T47D (cell line): Measurements from ENCODE around the gene SPEF1.

ENCODE experiments used
- DNase-seq, 2 experiments: peaks; one replicate each; pipeline versions ENCODE4 v3.0.0 to v3.0.0-alpha.2; 2011 to 2012; ENCODE audit warnings: low read depth in 1 of 2, low spot score in 1 of 2
- JUND ChIP-seq: IDR thresholded peaks from 2 replicates; pipeline ENCODE4 v1.6.1; 2012; ENCODE audit warnings: low read depth
- in situ Hi-C: cut with HindIII; loops from 2 replicates; pipeline ENCODE4 v1.10.0; 2016; ENCODE audit warnings: low sequenced_read_pairs, low pct_unique_long_range_greater_than_20kb

SPEF1 gene

DNA sequence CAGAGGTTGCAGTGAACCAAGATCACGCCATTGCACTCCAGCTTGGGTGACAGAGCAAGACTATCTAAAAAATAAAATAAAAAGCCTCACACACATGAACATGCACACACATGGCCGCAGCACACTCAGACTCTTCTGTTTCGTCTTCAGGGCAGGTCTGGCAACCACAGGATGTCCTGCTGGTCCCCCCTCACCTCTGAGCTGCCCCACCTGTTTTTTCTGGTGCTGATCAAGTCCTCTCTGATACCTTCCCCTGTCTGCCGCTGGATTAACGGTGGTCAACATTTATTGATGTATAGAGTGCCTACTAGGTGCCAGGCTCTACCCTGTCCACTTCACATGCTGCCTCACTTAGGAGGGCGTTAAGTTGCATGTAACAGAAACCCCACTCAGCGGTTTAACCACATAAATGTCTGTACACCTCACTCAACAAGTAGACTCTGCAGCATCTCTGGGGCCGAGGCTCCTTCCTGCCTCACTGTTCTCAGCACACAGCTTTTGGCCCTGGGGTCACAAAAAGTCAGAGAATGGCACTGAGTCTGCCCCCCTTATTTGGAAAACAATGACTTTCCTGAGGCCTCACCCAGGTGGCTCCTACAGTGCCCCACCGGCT, 34.6 kb upstream of the SPEF1 start:
- TF ChIP-seq JUND: no peak
- in situ Hi-C loops: no loop called here
- DNase-seq: no peak

DNA sequence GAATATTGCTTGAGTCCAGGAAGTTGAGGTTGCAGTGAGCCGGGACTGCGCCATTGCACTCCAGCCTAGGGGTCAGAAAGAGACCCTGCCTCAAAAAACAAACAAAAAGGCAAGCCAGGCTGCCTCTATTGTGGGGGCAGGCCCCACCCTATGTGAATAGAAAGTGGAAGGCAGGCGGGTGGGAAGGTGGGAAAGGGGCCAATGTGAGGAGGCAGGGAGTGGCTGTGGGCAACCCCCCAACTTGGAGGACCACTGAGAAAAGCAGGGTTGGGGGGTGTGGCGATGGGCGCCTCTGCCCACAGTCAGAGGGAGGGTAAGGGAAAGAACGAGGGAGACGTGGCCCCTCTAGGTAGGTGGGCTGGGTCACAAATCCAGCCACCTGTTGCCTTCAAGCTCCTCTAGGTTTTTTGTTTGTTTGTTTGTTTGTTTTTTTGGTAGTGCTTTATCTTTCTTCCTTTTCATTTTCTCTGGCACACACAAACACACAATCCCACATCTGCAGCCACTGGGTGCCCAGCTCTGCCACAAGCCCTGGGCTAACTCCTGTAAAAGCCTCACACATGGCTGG, 33.8 kb upstream of the SPEF1 start:
- TF ChIP-seq JUND: no peak

DNA sequence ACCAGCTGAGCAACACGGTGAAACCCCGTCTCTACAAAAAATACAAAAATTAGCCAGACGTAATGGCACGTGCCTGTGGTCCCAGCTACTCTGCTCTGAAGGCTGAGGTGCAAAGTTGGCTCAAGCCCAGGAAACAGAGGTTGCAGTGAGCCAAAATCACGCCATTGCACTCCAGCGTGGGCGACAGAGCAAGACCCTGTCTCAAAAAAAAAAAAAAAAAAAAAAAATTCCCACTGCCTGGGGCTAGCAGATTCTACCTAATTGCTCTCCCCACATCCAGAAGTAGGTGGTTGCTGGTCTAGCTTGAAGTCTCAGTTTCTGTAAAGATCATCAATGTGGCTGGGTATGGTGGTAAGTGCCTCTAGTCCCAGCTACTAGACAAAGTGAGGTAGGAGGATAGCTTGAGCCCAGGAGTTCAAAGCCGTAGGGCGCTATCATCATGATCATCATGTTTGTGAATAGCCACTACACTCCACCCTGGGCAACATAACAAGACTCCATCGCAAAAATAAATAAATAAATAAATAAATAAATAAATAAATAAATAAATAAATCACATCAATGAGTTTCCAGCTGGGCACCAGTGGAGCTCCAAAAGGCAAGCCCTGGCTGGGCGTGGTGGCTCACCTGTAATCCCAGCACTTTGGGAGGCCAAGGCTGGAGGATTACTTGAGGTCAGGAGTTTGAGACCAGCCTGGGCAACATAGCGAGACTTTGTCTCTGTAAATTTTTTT, 32.8 kb upstream of the SPEF1 start:
- no peak for TF ChIP-seq JUND
- in situ Hi-C loops: no loop called here

More for the DNA sequence above, 33.8 kb upstream of the SPEF1 start:
- in situ Hi-C loops: no loop called here
- no peak for DNase-seq

DNA sequence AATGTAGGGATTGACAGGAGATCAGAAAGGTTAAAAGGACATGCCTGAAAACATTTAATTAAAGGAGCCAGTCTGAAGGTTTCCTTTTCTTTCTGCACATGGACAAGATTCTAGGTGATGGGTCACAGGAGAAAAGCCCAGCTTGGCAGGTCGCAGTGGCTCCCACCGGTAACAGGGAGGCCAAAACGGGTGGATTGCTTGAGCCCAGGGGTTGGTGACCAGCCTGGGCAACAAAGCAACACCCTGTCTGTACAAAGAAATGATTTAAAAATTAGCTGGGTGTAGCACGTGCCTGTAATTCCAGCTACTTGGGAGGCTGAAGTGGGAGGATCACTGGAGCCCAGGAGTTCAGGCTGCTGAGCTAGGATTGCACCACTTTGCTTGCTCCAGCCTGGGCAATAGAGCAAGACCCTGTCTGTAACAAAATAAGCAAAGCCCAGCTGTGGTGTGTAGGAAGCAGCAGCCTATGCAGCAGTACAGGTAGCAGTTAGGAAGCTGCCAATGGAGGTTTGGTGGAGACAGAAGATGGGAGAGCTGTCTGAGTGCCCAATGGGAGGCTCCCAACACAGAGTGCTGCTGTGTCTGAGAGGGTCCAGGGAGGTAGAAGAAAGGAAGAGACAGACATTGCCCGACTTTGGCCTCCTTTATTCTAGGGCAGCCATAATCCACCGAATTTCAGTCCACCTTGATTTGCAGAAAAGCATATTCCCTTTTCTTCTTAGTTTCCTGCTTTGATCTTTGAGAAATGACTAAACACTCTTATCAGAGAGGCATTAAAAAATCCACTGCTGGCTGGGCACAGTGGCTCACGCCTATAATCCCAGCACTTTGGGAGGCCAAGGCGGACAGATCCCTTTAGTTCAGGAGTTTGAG, 32.0 kb upstream of the SPEF1 start:
- in situ Hi-C loops: no loop called here
- DNase-seq: no peak
- TF ChIP-seq JUND: no peak

More for the DNA sequence above, 32.8 kb upstream of the SPEF1 start:
- no peak for DNase-seq

DNA sequence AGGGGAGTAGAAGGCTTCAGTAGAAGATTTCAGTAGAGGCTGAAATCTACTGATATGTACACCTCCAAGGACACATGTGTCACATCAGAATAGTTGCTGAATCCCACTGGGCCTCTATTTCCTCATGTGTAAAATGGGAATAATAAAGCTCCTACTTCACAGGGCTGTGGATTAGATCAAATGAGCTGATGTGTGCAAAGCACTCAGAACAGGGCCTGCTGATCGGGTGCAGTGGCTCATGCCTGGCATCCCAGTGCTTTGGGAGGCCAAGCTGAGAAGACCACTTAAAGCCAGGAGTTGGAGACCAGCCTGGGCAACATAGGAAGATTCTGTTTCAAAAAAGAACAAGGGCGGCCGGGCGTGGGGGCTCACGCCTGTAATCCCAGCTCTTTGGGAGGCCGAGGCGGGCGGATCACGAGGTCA, 31.0 kb upstream of the SPEF1 start:
- no peak for DNase-seq
- in situ Hi-C loops: no loop called here
- no peak for TF ChIP-seq JUND

DNA sequence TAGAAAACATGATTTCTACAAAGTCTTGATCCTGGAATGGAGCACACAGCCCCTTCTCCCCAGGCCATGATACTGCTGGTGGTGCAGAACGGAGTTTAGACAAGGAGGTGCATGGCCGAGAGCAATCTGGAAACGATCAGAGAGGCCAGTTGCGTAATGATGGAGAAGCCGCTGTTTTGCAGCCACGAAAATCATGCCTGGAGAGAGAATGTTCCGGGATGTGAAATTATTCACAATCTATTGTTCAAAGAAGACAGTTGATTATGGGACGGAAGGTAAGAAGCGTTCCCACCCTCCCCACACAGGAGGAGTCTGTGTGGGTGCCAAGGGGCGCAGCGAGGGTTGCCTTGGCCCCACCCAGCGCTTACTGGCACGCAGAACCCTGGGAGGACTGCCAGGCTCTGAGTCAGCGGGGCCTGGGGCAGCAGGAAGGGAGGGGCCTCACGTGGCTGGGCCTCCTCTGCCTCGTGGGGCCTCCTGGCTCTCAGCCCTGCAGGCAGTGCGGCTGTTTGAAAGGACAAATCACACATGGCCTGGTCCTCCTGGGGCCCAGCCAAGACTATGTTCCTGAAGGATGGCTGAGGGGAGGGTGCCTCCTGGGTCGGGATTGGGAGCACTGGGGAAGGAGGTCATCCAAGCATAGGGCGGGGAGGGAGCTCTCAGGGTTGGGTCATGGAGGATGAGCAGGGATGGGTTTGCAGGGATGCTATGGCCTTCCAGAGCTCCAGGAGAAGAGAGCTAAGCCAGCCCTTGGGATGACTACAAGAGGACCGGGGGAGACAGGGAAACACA, 30.4 kb upstream of the SPEF1 start:
- peak; percentile 61 to 90 for DNase-seq
- peak; percentile 88 for TF ChIP-seq JUND
- in situ Hi-C loops: no loop called here

DNA sequence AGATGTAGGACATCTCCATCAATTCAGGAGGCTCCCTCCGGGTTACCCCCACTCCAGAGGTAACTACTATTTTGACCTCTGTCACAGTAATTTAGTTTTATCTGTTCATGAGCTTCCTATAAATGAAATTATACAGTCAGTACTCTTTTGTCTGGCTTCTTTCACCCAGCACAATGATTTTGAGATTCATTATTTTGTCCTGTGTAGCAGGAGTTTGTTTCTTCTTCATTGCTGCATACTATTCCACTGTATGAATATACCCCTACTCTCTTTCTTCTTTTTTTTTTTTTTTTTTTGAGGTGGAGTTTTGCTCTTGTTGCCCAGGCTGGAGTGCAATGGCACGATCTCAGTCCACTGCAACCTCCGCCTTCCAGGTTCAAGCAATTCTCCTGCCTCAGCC, 27.3 kb upstream of the SPEF1 start:
- no peak for DNase-seq
- TF ChIP-seq JUND: no peak
- in situ Hi-C loops: no loop called here

DNA sequence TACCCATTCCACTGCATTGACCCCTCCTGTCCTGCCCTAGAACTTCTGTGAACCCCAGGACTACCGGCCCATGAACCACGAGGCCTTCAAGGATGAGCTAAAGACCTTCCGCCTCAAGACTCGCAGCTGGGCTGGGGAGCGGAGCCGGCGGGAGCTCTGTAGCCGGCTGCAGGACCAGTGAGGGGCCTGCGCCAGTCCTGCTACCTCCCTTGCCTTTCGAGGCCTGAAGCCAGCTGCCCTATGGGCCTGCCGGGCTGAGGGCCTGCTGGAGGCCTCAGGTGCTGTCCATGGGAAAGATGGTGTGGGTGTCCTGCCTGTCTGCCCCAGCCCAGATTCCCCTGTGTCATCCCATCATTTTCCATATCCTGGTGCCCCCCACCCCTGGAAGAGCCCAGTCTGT, 23.5 kb upstream of the SPEF1 start:
- in situ Hi-C loops: no loop called here
- no peak for DNase-seq
- TF ChIP-seq JUND: no peak

DNA sequence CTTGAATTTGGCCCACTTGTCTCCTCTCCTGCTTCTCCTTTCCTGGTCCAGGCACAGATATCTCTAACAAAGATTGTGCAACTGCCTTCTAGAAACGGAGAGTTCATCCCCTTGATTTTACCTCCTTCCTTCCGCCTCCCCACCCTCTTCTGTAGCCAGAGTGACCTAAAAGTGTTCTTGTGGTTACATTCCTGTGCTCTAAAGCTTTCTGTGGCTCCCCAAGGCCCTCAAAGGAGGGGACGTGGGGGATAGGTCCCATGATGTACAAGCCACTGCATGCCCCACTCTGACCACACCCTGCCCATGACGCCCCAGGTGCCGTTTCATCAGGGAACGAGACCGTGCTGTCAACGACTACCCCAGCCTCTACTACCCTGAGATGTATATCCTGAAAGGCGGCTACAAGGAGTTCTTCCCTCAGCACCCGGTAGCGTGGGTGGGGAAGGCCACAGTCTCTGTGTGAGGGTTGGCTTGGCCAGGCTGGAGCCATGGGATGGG, 23.1 kb upstream of the SPEF1 start:
- no peak for TF ChIP-seq JUND
- in situ Hi-C loops: no loop called here
- DNase-seq: no peak

DNA sequence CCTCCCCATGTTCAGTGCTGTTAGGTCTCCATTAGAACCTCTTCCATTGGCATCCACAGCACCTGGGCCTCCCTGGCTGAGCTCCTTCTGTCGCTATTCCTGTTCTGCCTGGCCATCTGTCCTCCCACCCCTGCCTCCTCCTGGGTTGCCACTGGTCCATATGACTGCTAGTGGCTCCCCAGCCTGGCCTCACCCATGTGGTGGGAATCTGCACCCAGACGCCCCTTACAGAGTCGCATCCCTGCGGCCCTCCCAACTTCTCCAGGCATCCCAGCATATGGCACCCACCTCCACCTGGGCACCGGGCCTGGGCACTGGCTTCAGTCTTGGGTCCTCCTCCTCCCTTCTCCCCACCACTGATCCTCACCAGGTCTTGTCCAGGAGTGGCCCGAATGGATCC, 22.6 kb upstream of the SPEF1 start:
- DNase-seq: no peak
- TF ChIP-seq JUND: no peak
- in situ Hi-C loops: no loop called here

DNA sequence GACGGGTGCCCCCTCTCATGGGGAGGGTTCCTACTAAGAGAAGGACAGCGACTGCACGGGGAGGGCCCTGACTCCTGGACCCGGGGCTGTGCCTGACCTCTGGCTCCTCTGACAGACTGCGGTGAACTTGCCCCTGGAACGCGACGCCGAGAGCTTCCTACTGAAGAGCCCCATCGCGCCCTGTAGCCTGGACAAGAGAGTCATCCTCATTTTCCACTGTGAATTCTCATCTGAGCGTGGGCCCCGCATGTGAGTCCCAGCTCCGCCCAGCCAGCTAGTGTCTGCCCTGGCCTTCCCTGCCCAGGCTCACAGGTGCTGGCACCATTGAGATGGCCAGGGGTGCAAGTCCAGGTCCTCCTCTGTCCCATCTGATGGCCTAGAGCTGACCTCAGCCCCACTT, 22.0 kb upstream of the SPEF1 start:
- in situ Hi-C loops: no loop called here
- DNase-seq: no peak
- no peak for TF ChIP-seq JUND
